CD4-positive, alpha-beta T cell treated with Interleukin-15 for 1 hour (primary cell): ENCODE data around the gene ADTRP.
A peak's percentile ranks its signal among the peaks of the same experiment; 100 is the strongest.

Experiments
- DNase-seq: peaks from one replicate; pipeline ENCODE4 v3.0.0-alpha.2; 2020

Gene ADTRP

GRCh38 chr6:11722805-11723631 lies 55.6 kb downstream of the ADTRP start:
- DNase-seq: no peak

GRCh38 chr6:11722220-11722619 lies 56.4 kb downstream of the ADTRP start:
- DNase-seq: no peak

GRCh38 chr6:11718463-11718862 lies 60.1 kb downstream of the ADTRP start:
- no peak for DNase-seq

GRCh38 chr6:11718031-11718430 lies 60.6 kb downstream of the ADTRP start:
- no peak for DNase-seq

GRCh38 chr6:11714798-11715285 lies 63.8 kb downstream of the ADTRP start:
- no peak for DNase-seq

GRCh38 chr6:11714116-11714797 lies 64.3 kb downstream of the ADTRP start:
- DNase-seq: peak; percentile 35

GRCh38 chr6:11712760-11713159 lies 65.8 kb downstream of the ADTRP start:
- DNase-seq: peak; percentile 69

- peak; percentile 25 for DNase-seq
These were observed 66.5 kb downstream of the ADTRP start for GRCh38 chr6:11711984-11712711.

- DNase-seq: peak; percentile 25
These were observed 67.3 kb downstream of the ADTRP start for GRCh38 chr6:11711003-11711983.

- DNase-seq: peak; percentile 42
These were observed 68.3 kb downstream of the ADTRP start for GRCh38 chr6:11710311-11710761.

GRCh38 chr6:11706171-11706570 lies 72.4 kb downstream of the ADTRP start:
- no peak for DNase-seq

- no peak for DNase-seq
These were observed 73.1 kb downstream of the ADTRP start for GRCh38 chr6:11705483-11705882.

- no peak for DNase-seq
These were observed 73.5 kb downstream of the ADTRP start for GRCh38 chr6:11705069-11705468.

- DNase-seq: no peak
These were observed 74.9 kb downstream of the ADTRP start for GRCh38 chr6:11703725-11704124.

GRCh38 chr6:11702500-11703130 lies 76.0 kb downstream of the ADTRP start:
- no peak for DNase-seq

- DNase-seq: peak; percentile 17
These were observed 76.5 kb downstream of the ADTRP start for GRCh38 chr6:11702089-11702488.

- no peak for DNase-seq
These were observed 77.0 kb downstream of the ADTRP start for GRCh38 chr6:11701573-11701972.

- no peak for DNase-seq
These were observed 78.4 kb downstream of the ADTRP start for GRCh38 chr6:11700118-11700718.

- DNase-seq: no peak
These were observed 79.0 kb downstream of the ADTRP start for GRCh38 chr6:11699576-11699975.

- no peak for DNase-seq
These were observed 85.9 kb downstream of the ADTRP start for GRCh38 chr6:11692451-11693376.
